ENCODE data around the gene RAB38.

DNA sequence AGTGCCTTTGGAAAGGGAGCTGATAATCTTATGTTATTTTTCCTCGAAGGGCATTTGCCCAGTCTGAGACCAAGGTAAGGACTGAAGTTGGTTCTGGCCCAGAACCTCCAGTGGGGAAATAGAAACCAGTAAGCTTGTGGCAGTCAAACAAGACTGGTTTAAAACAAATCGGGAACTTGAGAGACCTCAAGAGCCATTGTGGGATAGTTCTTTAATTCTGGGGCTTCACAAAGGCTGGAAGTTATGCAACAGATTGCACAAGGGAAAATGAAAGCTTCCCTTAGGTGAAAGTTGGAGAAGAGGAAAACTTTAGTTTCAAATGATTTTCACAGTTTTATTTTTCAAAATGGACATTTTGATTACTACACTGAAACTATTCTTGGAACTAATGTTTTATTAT lies 33.5 kb upstream of the RAB38 start:
- TF ChIP-seq, protein P1, sequence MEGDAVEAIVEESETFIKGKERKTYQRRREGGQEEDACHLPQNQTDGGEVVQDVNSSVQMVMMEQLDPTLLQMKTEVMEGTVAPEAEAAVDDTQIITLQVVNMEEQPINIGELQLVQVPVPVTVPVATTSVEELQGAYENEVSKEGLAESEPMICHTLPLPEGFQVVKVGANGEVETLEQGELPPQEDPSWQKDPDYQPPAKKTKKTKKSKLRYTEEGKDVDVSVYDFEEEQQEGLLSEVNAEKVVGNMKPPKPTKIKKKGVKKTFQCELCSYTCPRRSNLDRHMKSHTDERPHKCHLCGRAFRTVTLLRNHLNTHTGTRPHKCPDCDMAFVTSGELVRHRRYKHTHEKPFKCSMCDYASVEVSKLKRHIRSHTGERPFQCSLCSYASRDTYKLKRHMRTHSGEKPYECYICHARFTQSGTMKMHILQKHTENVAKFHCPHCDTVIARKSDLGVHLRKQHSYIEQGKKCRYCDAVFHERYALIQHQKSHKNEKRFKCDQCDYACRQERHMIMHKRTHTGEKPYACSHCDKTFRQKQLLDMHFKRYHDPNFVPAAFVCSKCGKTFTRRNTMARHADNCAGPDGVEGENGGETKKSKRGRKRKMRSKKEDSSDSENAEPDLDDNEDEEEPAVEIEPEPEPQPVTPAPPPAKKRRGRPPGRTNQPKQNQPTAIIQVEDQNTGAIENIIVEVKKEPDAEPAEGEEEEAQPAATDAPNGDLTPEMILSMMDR (conservative IDR thresholded peaks at IDR 0.05): no peak
- TF ChIP-seq EZH2 (IDR thresholded peaks at IDR 0.05; ENCODE audit: low read depth): no peak
